Uterus (tissue), 4 donors: Measurements from ENCODE around the gene PHAF1. TPM values are rescaled to one million over a fixed set of nuclear protein-coding genes. Genes with fewer than 3 reads are reported as not detected.

Experiments used
- DNase-seq, 2 donors: peaks; one replicate each; pipeline ENCODE4 v3.0.0-alpha.2; 2019 to 2020
- H3K27ac ChIP-seq, 2 donors: fragments of 200-600 bp; sonication (generic); 1 replicate in 1 of 2; 2 replicates in 1 of 2; pipeline ENCODE4 v1.5.1; 2016 to 2018
- H3K27me3 ChIP-seq, 2 donors: fragments of 200-600 bp; sonication (generic); one replicate each; pipeline ENCODE4 v1.5.1; 2018 to 2019; ENCODE audit warnings: control low read depth in 1 of 2
- H3K36me3 ChIP-seq, 2 donors: fragments of 200-600 bp; sonication (generic); one replicate each; pipeline ENCODE4 v1.5.1; 2019; ENCODE audit warnings: control low read depth in 1 of 2
- H3K4me1 ChIP-seq, 2 donors: fragments of 200-600 bp; sonication (generic); one replicate each; pipeline ENCODE4 v1.5.1; 2018 to 2019; ENCODE audit warnings: control low read depth in 1 of 2
- H3K4me3 ChIP-seq, 2 donors: fragments of 200-600 bp; sonication (generic); 1 replicate in 1 of 2; 2 replicates in 1 of 2; pipeline ENCODE4 v1.5.1; 2018 to 2019; ENCODE audit warnings: mild to moderate bottlenecking in 1 of 2
- H3K9me3 ChIP-seq, 2 donors: fragments of 200-600 bp; sonication (generic); one replicate each; pipeline ENCODE4 v1.5.1; 2019; ENCODE audit warnings: control low read depth in 1 of 2
- POLR2A ChIP-seq, 2 donors: fragments of 450-650 bp; IDR thresholded peaks; one replicate each; pipeline ENCODE4 v1.6.1; 2016; ENCODE audit warnings: antibody characterized with exemption in 2 of 2, mild to moderate bottlenecking in 1 of 2, moderate library complexity in 1 of 2
- intact Hi-C: fragments of 100-400 bp; cut with DNase I; formaldehyde crosslinking; loops from one replicate; pipeline ENCODE4 v1.15.1; 2023; ENCODE audit warnings: low total_unique reads
- total RNA-seq, 4 donors: library from RNA; depleted of rRNA in 3 of 4; stranded (reverse); fragments of >200 nt in 3 of 4; gene quantifications; one replicate each; pipeline versions ENCODE4 v1.1.0 to v1.2.4, GENCODE V29; 2014 to 2023
- TF ChIP-seq, protein P1 (sequence below), 4 experiments: fragments of 200-600 bp in 2 of 4; fragments of 450-650 bp in 2 of 4; sonication (generic) in 2 of 4; IDR thresholded peaks; one replicate each; pipeline ENCODE4 v1.5.1; 2016 to 2019; ENCODE audit warnings: antibody characterized with exemption in 4 of 4, mild to moderate bottlenecking in 2 of 4, moderate library complexity in 1 of 4
- donor health status: DM: yes; HTN: yes; CAD: no.

Gene PHAF1
- total RNA-seq, 4 donors from 2014 or later = 12.3 to 27.1 (median 21.1) TPM

DNA sequence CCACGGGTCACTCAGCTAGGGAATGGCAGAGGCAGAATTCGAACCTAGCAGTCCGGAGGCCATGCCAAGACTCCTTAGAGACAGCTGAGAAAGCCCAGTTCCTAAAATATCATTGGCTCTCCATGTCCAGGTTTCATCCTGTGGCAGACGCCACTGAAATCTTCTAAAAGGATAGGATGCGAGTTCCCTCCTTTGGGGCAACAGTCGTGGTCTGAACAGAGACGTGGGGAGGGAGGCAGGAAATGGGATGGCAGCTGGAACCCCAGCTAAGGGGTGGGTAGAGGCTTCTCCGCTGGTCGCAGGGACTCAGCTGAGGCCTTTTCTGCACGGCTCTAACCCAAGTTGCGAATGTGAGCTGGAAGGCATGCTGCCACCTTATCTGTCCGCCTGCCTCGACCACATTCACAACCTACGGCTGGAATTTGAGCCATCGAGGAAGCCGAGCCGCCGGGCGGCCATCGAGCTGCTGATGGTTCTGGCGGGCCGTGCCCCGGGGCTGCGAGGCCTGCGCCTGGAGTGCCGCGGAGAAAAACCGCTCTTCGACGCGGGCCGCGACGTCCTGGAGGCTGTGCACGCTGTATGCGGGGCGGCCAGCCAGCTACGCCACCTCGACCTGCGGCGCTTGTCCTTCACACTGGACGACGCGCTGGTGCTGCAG, 52.9 kb downstream of the PHAF1 start:
- Histone ChIP-seq H3K4me3 (no peak overlapping the region), H3K27ac (no peak overlapping the region), H3K36me3 (no peaks in the 10 kb centered on the region), H3K4me1 (peaks cover 0 to 32% of the 10 kb centered on the region in 2 donors), H3K9me3 (no peaks in the 10 kb centered on the region), H3K27me3 (no peaks in the 10 kb centered on the region)
- no peak for TF ChIP-seq POLR2A (IDR thresholded peaks at IDR 0.05)
- TF ChIP-seq, protein P1, sequence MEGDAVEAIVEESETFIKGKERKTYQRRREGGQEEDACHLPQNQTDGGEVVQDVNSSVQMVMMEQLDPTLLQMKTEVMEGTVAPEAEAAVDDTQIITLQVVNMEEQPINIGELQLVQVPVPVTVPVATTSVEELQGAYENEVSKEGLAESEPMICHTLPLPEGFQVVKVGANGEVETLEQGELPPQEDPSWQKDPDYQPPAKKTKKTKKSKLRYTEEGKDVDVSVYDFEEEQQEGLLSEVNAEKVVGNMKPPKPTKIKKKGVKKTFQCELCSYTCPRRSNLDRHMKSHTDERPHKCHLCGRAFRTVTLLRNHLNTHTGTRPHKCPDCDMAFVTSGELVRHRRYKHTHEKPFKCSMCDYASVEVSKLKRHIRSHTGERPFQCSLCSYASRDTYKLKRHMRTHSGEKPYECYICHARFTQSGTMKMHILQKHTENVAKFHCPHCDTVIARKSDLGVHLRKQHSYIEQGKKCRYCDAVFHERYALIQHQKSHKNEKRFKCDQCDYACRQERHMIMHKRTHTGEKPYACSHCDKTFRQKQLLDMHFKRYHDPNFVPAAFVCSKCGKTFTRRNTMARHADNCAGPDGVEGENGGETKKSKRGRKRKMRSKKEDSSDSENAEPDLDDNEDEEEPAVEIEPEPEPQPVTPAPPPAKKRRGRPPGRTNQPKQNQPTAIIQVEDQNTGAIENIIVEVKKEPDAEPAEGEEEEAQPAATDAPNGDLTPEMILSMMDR (IDR thresholded peaks at IDR 0.05) = no peak
- intact Hi-C loops = no loop called here
- no peak for DNase-seq

DNA sequence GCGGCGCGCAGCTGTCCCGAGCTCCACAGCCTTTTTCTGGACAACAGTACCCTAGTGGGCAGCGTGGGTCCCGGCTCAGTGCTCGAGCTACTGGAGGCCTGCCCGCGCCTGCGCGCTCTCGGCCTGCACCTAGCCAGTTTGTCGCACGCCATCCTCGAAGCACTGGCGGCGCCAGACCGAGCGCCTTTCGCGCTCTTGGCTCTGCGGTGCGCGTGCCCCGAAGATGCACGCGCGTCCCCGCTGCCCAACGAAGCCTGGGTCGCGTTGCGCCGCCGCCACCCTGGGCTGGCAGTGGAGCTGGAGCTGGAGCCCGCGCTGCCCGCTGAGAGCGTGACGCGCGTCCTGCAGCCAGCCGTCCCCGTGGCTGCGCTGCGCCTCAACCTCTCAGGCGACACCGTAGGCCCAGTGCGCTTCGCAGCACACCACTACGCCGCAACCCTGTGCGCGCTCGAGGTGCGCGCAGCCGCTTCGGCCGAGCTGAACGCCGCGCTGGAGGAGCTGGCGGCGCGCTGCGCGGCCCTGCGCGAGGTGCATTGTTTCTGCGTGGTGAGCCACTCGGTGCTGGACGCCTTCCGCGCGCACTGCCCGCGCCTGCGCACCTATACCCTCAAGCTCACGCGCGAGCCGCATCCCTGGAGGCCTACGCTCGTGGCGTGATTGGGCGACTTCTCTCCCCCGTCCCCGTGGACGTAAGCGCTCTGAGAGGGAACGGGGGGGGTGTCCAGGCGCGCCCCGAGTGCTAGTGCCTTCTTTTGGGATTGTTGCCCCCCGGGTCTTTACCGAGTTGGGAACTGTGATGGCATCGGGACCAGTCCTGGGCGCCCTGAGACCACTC, 53.6 kb downstream of the PHAF1 start:
- H3K36me3 ChIP-seq = no peaks in the 10 kb centered on the region
- H3K27me3 ChIP-seq = no peaks in the 10 kb centered on the region
- TF ChIP-seq, protein P1 (IDR thresholded peaks at IDR 0.05) = no peak
- TF ChIP-seq POLR2A (IDR thresholded peaks at IDR 0.05) = peak in 1 of 2 donors; percentile 39
- H3K4me1 ChIP-seq = peaks cover 0 to 32% of the 10 kb centered on the region in 2 donors
- DNase-seq = no peak
- H3K9me3 ChIP-seq = no peaks in the 10 kb centered on the region
- intact Hi-C loops = no loop called here
- H3K27ac ChIP-seq = peak overlapping the region; percentile 1 to 48
- H3K4me3 ChIP-seq = peak overlapping the region; percentile 28 to 32

DNA sequence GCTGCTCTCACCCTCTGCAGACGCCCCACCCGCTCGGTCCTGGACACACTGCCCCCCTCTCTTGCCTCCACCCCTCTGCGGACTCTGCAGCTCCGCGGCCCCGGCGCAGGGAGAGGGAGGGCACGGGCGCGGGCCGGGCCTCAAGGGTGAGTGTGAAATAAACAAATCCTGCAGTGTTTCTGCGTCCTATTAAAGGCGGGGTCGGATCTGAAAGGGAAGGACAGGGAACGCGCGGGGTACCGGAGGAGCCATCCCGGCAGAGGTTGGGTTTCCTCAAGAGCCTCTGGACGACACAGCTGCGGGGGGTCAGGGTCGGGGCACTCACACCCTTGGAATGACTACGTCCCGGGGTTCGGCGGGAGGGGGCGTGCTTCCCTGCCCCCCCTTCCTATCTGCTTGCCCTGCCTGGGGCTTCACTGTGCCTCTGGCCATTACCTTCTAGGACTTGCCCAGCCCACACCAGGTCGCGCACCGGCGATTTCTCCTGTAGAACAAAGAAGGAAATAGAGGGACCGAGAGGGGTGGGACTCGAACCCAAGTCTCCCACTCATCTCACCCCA, 54.3 kb downstream of the PHAF1 start:
- intact Hi-C loops = no loop called here
- Histone ChIP-seq H3K27ac (peak overlapping the region; percentile 1 to 48), H3K4me1 (peaks cover 0 to 28% of the 10 kb centered on the region in 2 donors)

GRCh38 chr16:67164599-67165061, 54.9 kb downstream of the PHAF1 start, which contains the start of gene HSF4:
HSF4 (plus strand) TSS chr16:67164745; CDS start chr16:67164812, 67 bp downstream.
- Histone ChIP-seq H3K4me3 (peak within 1 kb of the TSS; percentile 28 to 32), H3K36me3 (no peaks in the 10 kb centered on the region), H3K9me3 (no peaks in the 10 kb centered on the region), H3K27me3 (no peaks in the 10 kb centered on the region), H3K27ac (peak within 1 kb of the TSS; percentile 47 to 48), H3K4me1 (peaks cover 0 to 32% of the 10 kb centered on the region in 2 donors)
- intact Hi-C loops = no loop called here
- peak in 1 of 2 donors; percentile 67 for DNase-seq
- TF ChIP-seq, protein P1 (IDR thresholded peaks at IDR 0.05) = no peak
- peak in 1 of 2 donors; percentile 12 for TF ChIP-seq POLR2A (IDR thresholded peaks at IDR 0.05)

More for the DNA sequence above, 54.3 kb downstream of the PHAF1 start:
- no peaks in the 10 kb centered on the region for H3K36me3 ChIP-seq
- peak overlapping the region; percentile 28 to 32 for H3K4me3 ChIP-seq
- H3K9me3 ChIP-seq = no peaks in the 10 kb centered on the region
- no peak for TF ChIP-seq POLR2A (IDR thresholded peaks at IDR 0.05)
- TF ChIP-seq, protein P1 (IDR thresholded peaks at IDR 0.05) = no peak
- H3K27me3 ChIP-seq = no peaks in the 10 kb centered on the region
- DNase-seq = no peak
